NCI-H2196 (cell line): Measurements from ENCODE around the gene AFF1.

Experiments
- DNase-seq: peaks from one replicate; lab custom pipeline; 2025; ENCODE audit not compliant: unreplicated experiment; lab: John Stamatoyannopoulos, UW

Gene AFF1

DNA sequence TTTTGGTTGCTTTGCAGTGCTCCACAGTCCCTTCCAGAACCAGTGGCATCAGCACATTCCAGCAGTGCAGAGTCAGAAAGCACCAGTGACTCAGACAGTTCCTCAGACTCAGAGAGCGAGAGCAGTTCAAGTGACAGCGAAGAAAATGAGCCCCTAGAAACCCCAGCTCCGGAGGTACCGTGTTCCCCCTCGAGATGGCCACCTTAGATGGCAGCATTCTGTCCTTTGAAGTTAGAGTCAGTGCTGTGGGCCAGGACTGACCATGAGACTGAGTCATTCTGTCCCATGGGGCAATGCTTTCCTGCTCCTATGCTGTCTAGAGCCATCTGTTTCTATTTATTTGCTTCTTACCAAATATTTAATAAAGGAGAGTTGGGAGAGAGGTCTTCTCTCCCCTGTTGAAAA is 173.3 kb downstream of the AFF1 start:
- DNase-seq = no peak

DNA sequence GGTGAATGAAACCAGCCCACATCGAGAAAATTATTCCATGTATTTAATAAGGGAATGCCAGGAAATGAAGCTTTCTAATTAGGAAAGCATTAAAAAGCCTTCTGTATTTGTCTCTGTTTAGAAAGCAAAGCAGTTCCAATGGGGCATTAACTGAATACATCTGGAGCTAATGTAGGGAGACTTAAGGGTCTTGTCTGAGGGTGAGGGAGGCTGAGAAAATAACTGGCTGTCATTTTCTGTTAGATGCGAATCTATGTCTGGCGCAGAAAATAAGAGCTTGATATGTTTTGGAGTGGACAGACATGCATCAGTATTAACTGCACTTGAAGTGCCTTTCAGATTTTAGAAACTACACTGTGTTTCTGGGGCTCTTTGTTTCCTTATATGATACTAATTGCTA is 174.3 kb downstream of the AFF1 start:
- no peak for DNase-seq

DNA sequence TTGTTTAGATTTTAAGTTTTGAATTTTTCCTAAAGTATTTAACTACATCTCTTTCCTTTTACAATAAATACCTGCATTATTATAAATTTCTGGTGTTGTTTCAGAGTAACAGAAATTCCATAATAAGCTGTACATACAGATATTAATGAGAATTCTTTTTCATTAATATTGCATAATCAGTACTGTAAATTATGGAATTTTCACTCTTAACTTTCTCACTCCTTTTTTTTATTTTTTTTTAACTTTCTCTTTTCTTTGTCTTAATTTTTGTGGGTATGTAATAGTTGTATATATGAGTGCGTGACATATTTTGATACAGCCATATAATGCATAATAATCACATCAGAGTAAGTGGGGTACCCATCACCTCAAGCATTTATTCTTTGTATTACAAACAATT is 175.1 kb downstream of the AFF1 start:
- no peak for DNase-seq

- no peak for DNase-seq
Measured at GRCh38 chr4:87112063-87112462, 177.3 kb downstream of the AFF1 start.

DNA sequence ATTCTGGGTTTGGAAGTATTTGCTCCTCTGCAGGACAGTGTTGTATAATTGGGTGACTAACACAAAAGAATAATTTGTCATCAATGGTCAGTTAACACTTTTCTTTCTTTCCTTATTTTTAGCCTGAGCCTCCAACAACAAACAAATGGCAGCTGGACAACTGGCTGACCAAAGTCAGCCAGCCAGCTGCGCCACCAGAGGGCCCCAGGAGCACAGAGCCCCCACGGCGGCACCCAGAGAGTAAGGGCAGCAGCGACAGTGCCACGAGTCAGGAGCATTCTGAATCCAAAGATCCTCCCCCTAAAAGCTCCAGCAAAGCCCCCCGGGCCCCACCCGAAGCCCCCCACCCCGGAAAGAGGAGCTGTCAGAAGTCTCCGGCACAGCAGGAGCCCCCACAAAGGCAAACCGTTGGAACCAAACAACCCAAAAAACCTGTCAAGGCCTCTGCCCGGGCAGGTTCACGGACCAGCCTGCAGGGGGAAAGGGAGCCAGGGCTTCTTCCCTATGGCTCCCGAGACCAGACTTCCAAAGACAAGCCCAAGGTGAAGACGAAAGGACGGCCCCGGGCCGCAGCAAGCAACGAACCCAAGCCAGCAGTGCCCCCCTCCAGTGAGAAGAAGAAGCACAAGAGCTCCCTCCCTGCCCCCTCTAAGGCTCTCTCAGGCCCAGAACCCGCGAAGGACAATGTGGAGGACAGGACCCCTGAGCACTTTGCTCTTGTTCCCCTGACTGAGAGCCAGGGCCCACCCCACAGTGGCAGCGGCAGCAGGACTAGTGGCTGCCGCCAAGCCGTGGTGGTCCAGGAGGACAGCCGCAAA is 179.6 kb downstream of the AFF1 start:
- no peak for DNase-seq

- no peak for DNase-seq
Measured at GRCh38 chr4:87116231-87116630, 181.4 kb downstream of the AFF1 start.

DNA sequence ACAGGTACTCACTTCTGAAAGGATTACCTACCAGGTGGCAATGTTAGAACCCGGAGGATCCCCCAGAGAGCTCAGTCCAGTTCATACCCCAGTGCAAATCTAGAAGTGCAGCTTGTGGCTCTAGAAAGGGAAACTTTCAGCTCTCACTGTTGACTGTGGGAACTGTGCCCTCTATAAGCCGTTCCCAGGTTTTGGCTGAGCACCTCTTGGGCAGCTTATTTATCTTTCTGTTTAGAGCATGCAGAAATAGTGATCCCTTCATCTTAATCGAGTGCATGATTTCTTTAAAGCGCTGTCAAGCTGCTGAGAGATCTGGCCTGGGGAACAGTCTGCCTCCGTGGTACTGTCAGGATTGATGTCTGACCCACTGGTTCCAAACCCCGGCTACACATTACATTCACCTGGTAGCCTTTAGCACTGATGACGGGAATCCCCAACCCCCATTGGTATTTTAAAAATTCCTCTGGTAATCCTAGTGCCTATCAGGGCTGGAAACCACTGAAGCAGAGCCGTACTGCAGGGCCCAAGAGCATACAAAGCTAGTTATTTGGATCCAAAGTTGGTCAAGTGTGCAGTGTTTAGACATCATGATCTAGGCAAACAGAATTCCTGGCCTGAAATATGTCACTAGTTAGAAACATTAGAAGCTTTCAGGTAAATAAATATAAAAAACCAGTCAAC is 182.4 kb downstream of the AFF1 start:
- peak; percentile 9 for DNase-seq

DNA sequence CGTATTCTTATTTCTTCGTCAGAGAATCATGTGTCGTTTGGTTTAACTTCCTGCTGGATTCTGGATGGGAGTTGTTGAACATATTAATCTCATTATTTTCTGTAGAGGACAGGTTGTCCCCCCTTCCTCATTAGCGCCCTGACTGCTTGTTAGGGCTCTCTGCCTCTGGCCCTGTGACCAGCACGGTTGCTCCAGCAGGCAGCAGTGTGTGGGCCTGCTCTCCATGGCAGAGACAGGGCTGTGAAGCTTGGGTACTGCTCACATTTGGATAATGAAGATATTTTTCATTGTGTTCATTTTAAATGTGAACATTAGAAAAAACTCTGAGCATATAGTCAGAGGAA is 182.9 kb downstream of the AFF1 start:
- DNase-seq = no peak

DNA sequence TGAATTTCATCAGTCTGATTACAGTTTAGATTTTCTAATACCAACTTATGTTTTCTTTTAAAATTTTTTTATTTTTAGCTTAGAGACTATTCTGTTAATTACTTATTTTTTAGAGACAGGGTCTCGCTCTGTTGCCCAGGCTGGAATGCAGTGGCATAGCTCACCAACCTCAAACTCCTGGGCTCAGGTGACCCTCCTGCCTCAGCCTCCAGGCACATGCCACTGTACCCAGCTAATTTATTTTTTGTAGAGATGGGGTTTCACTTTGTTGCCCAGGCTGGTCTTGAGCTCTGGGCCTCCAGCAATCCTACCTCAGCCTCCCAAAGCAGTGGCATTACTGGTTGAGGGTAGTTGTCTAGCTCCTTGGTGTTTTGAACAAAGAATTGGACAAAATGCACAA is 183.6 kb downstream of the AFF1 start:
- DNase-seq = no peak

DNA sequence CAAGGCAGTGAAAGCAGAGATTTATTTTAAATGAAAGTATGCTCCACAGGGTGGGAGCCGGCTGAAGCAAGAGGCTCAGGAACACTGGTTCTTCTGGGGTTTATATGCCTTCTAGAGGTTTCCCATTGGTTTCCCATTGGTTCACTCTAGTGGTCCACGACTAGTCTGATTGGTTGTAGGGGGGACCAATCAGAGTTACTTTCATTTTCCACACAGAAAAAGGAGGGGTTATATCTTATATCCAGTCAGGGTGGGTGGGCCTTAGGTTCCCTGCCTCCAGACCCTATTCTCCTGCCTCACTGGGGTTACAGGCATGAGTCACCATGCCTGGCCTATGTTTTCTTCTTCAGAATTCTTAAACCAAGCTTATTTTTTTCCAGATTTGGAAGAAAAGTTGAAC is 184.0 kb downstream of the AFF1 start:
- no peak for DNase-seq

DNA sequence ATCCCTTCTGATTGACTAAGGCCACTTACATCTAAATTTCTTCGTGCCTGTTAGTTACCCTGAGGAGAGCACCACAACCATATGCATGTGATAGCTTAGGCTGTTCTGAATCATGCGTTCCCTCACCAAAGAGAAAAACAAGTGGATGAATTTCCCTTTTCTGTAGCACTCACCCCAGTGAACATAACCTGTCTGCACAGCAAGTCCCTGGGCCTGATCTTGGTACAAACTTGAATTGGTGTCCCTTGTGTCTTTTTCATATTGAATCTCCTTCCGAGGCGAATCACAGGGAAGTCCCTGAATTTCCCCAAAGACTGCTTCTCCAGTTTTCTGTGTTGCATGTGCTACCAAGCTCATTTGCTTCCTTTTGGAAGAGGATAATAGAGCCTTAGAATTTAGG is 185.2 kb downstream of the AFF1 start:
- DNase-seq = no peak

- peak; percentile 54 for DNase-seq
Measured at GRCh38 chr4:87120411-87121162, 185.8 kb downstream of the AFF1 start.

- DNase-seq = no peak
Measured at GRCh38 chr4:87121341-87122065, 186.7 kb downstream of the AFF1 start.

DNA sequence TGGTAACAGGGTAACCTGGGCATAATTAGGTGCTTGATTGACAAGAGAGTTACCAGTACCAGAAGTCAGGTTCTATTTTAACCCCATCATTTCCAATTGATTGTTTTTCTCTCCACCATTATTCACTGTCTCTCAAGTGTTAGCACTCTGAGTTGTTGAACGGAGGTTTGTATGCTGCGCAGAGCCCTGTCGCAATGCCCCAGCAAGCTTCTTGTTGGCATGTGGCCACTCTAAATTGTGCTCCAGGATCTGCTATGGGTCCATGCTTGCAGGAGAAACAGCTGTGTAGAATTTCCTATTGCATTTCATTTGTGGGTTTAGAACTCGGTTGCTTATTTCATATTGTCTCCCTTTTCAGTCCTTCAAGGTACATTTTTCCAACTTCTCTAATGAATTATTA is 187.4 kb downstream of the AFF1 start:
- no peak for DNase-seq

DNA sequence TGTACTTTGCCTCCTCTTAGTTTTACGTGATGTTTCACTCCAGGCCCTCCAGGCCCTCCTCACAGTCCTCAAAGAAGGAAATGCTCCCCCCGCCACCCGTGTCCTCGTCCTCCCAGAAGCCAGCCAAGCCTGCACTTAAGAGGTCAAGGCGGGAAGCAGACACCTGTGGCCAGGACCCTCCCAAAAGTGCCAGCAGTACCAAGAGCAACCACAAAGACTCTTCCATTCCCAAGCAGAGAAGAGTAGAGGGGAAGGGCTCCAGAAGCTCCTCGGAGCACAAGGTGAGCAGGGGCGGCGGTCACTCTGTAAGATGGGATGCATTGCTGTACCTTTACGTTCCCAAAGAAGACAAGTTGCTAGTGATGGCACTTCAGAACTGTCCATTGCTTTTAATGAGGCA is 191.2 kb downstream of the AFF1 start:
- no peak for DNase-seq

DNA sequence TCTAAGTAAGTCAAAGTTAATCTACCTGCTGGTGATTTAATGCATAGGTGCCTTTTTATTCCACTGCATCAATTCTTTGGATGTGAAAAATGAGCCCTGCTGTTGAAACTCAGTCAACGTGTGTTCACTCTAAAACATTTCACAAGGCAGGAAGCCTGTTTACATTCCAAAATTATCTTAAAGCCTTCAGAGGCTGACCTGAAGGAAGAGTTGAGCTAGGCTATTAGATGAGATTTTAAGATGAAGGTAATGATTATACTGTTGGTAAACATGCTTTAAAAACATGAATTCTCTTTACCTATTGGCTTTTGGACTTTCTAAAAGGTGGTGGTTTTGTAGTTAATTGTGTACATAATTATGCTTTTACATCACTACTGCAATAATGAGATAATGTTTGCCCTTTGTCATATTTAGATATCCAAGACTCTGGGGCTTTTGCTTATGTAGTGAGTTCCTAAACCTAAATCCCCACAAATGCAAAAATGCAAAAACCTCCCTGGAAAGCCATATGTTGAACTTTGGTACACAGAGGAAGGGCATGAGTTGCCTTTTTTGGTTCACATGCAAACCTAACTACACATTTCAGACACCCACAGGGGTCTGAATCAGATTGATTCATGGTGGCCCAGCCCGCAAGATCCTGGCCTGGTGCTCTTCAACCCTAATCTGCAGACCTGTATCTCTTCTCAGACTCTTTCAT is 193.3 kb downstream of the AFF1 start:
- no peak for DNase-seq

DNA sequence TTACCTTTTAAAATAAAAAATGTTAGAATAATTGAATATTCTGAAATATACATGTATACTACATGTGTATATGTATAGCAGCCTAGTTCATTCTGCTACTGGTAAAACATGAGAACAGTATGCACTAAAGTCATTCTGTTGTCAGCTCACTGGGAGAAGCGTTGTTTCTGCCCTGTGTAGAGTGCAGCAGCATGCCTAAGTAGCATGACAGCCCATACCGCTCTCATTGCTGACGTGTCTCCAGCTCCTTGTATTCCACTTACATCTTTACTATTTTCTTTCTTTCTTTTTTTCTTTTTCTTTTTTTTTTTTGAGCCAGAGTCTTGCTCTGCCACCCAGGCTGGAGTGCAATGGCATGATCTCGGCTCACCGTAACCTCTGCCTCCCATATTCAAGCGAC is 194.9 kb downstream of the AFF1 start:
- no peak for DNase-seq

DNA sequence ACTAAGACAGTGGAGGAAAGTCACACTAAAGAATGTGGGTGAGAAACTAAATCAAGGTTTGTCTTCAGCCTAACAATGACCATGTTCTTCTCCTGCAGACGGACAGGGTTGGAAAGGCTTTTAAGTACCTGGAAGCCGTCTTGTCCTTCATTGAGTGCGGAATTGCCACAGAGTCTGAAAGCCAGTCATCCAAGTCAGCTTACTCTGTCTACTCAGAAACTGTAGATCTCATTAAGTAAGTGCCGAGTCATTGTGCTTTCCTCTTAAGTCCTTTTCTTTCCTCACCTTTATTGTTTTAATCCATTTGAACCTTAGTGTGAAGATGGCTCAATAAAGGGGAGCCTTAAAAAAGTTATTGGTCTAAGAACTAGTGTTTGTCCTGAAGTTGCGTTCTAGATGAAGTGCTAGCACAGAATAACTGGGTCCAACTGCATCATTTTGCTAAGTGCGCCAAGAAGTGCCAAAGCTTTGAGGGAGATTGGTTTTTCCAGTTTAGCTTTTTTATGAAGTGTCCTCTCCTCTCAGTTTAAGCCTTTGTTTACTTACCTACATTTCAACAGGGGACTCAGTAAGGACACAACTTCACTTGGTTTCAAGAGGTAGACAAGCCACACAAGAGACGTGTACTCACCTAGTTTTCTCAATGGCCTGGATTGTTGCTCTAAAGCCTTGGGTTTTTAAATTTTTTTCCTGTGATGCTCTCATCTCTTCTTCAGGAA is 196.3 kb downstream of the AFF1 start:
- DNase-seq = no peak

DNA sequence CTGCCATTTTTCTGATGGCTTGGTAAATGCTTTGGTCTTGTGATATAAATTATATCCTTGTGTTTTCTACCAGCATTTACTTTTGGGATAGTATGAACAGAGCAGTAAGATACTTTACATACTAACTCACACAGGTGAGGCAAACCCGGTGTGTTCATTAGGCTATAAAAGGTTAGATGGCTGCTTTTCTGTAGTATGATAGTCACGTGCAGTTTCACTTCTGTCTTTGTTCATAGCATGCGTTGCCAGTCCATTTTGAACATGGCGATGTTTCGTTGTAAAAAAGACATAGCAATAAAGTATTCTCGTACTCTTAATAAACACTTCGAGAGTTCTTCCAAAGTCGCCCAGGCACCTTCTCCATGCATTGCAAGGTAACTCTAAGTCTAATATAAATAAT is 197.2 kb downstream of the AFF1 start:
- DNase-seq = no peak

DNA sequence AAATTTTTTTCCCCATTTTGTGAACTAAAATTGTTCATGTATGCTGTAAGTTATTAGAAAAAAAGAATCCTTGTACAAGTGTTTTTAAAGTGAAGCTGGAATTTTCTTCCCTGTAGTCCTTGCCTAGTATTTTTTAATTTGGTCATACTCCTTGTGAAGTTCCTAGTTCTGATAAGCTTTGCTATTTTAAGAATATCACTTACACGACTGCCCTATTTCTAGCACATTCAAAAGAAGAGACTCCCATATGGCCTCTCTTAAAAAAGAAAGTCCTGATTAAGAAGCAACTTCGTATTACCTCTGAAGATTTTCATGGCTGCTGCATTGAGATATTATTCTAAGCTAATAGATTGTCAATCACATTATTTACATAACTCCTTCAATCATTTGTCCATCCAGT is 198.4 kb downstream of the AFF1 start:
- no peak for DNase-seq
